Activated gamma-delta T cell treated with Interleukin-2 at 50 U/mL for 16 hours (primary cell): ENCODE data around the gene CCDC40.
"Not testable (repeated sequence)": the region's sequence is repeated elsewhere in the genome, so short reads cannot be mapped to it uniquely, and the experiment has no call there.

Experiments
- DNase-seq: peaks from one replicate; pipeline ENCODE4 v3.0.0-alpha.2; 2020

CCDC40 gene

GRCh38 chr17:80086081-80086480, 49.6 kb downstream of the CCDC40 start:
- no peak for DNase-seq

DNA sequence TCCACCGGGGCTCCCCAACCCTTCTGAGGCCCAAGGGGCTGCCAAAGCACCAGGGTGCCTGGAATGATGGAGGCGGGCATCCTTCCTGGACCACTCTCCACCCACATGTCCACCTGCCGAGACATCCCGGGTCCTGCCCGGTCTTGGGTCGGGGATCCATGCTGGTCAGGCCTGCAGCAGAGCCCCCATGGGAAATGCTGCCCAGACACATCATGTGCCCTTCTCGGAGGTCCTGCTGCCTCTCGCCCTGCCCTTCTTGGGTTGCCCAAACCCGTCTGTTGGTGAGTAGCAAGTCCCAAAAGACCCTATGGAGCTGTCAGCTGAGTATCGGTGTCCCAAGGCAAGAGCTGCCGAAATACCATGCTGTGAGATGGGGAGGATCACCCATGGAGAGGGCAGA, 50.2 kb downstream of the CCDC40 start:
- DNase-seq = no peak

DNA sequence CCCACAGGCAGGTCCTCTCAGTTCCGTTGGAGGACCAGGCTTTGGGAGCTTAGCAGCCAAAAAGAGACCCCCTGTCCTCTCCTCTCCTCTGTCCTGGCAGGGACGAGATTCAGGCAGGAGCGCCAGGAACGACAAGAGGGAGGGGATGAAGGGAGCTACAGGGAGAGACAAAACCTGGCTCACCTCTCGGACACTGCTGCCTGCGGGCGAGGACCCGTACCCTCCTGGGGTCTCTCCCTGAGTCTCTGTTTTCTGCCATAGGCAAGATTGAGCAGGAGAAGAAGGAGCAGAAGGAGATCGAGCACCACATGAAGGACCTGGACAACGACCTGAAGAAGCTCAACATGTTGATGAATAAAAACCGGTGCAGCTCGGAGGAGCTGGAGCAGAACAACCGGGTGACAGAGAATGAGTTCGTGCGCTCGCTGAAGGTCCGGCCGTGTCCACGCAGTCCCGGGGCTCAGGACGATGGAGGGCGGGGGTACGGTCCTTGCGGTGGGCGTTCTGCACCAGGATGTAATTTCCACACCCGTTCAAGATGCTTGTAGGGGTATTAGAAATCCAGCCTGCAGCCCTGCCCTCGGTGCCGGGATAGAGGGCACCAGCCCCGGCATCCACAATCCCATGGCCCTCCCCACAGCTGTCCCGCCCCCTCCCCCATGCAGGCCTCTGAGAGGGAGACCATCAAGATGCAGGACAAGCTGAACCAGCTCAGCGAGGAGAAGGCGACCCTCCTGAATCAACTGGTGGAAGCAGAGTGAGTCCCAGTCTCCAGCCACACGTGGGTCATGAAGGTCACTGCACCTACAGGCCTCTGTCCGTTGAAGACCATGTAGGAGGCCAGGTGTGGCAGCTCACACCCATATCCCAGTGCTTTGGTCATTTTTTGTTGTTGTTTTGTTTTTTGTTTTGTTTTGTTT, 51.2 kb downstream of the CCDC40 start:
- DNase-seq = no peak

GRCh38 chr17:80089762-80090161, 53.3 kb downstream of the CCDC40 start:
- no peak for DNase-seq

DNA sequence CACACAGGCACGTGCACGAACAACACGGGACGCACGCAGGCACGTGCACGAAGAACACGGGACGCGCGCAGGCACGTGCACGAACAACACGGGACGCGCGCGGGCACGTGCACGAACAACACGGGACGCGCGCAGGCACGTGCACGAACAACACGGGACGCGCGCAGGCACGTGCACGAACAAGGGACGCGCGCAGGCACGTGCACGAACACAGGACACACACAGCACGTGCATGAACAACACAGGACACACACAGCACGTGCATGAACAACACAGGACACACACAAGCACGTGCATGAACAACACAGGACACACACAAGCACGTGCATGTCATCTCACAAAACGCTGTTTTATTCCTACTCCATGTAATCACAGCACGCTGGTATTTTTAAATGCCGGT, 53.7 kb downstream of the CCDC40 start:
- not testable (repeated sequence) for DNase-seq

GRCh38 chr17:80091376-80091775, 54.9 kb downstream of the CCDC40 start:
- DNase-seq = no peak

- no peak for DNase-seq
Observed at GRCh38 chr17:80092959-80093358, 56.5 kb downstream of the CCDC40 start.

GRCh38 chr17:80095038-80095843, 58.8 kb downstream of the CCDC40 start:
- DNase-seq = no peak

DNA sequence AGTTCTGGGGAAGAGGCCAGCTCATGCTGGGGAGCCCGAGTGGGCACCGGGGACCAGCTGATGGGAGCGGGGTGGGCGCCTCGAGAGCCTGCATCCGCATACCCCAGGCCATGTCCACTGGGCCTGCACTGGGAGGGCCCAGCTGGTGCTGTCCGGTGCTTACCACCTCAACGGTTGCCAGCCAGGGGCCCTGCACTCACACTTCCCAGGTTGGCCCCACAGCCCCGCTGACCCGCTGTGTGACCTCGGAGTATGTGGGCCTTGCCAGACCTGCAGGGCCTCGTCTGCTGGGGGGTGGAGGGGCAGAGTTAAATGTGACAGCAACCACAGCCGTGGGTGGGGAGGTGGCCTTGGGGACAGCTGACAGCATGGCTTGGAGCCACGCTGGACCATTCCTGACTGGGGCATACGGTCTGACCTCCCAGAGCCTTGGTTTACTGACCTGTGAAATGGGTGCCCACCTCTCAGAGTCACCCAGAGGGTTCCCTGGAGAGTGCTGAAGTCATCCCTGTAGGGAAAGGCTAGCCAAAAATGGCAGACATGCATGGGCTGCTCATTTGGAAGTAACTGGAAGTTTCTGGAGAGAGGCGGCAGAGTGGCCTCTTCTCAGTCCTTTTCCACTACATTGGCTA, 59.5 kb downstream of the CCDC40 start:
- DNase-seq = no peak

- DNase-seq = no peak
Observed at GRCh38 chr17:80096561-80097021, 60.1 kb downstream of the CCDC40 start.

GRCh38 chr17:80097127-80097621, 60.7 kb downstream of the CCDC40 start:
- DNase-seq = no peak

- no peak for DNase-seq
Observed at GRCh38 chr17:80097844-80098691, 61.6 kb downstream of the CCDC40 start.

GRCh38 chr17:80099291-80100034, 63.0 kb downstream of the CCDC40 start:
- DNase-seq = no peak

GRCh38 chr17:80100035-80100323, 63.5 kb downstream of the CCDC40 start:
- no peak for DNase-seq

- peak; percentile 87 for DNase-seq
Observed at GRCh38 chr17:80101011-80101945, 64.8 kb downstream of the CCDC40 start, which contains the start of gene GAA. TSS of gene GAA (plus strand) at chr17:80101581. CDS start at chr17:80104587, 3,006 bp downstream.

GRCh38 chr17:80101946-80102663, 65.7 kb downstream of the CCDC40 start:
- DNase-seq = no peak

GRCh38 chr17:80102664-80103448, 66.4 kb downstream of the CCDC40 start:
- DNase-seq = no peak

- no peak for DNase-seq
Observed at GRCh38 chr17:80103449-80104085, 67.1 kb downstream of the CCDC40 start.
